Cardiac muscle cell (in vitro differentiated cells and primary cell): ENCODE data around the gene ZC3H13. TPM values are rescaled to one million over a fixed set of nuclear protein-coding genes. Genes with fewer than 3 reads are reported as not detected.

Source experiments
- DNase-seq, 2 donors: peaks; one replicate each; pipeline versions ENCODE4 v3.0.0 to v3.0.0-alpha.2; 2010 to 2017; ENCODE audit warnings: low read depth in 1 of 2, low spot score in 1 of 2
- H3K27ac ChIP-seq: fragments of 200-600 bp; sonication (generic); 2 replicates; pipeline ENCODE4 v1.5.1; 2016
- H3K27me3 ChIP-seq: fragments of 200-600 bp; sonication (generic); 2 replicates; pipeline ENCODE4 v1.6.0; 2016; ENCODE audit warnings: control low read depth
- H3K36me3 ChIP-seq: fragments of 200-600 bp; sonication (generic); 2 replicates; pipeline ENCODE4 v1.5.1; 2016; ENCODE audit warnings: control low read depth
- H3K4me1 ChIP-seq: fragments of 200-600 bp; sonication (generic); 2 replicates; pipeline ENCODE4 v1.8.1; 2017; ENCODE audit warnings: low read depth, mild to moderate bottlenecking, mixed run types
- H3K4me3 ChIP-seq: fragments of 200-600 bp; sonication (generic); 2 replicates; pipeline ENCODE4 v1.5.1; 2016; ENCODE audit warnings: mild to moderate bottlenecking
- H3K9me3 ChIP-seq: fragments of 200-600 bp; sonication (generic); 2 replicates; pipeline ENCODE4 v1.5.1; 2017; ENCODE audit warnings: low read depth, mild to moderate bottlenecking, control low read depth
- polyA plus RNA-seq: library from polyadenylated mRNA; unstranded; fragments of >200 nt; fragmentation: Nextera tagmentation; extraction: Ambion mirVana; gene quantifications from 2 replicates; pipeline ENCODE4 v1.2.1, GENCODE V29; 2016
- total RNA-seq: library from RNA; depleted of rRNA; stranded (reverse); fragments of >200 nt; gene quantifications from 2 replicates; pipeline ENCODE4 v1.2.3, GENCODE V29; 2016
- TF ChIP-seq, protein P1 (sequence below): IDR thresholded peaks from 2 replicates; pipeline ENCODE4 v1.5.1; 2012; ENCODE audit warnings: low read depth, mild to moderate bottlenecking, low read length

The ZC3H13 gene
- total and polyA plus RNA-seq, 2 experiments from 2014 or later = 20.0 to 55.2 TPM

DNA sequence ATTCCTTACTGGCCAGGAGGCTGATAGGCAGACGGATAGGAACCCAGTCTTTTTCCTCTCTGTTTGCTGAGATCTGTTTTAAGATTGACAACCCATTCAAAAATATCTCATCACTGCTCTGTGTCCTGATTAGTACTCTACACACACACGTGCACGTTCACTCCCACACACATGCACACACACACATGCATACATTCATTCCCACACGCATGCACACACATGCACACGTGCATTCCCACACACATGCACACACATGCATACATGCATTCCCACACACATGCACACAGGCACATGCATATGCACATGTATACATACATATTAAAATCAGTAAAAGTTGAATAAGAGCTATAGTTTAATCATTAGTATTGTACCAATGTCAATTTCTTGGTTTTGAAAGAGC is 120.4 kb downstream of the ZC3H13 start:
- Histone ChIP-seq H3K9me3 (no peaks in the 10 kb centered on the region), H3K36me3 (no peaks in the 10 kb centered on the region), H3K4me1 (no peaks in the 10 kb centered on the region), H3K4me3 (no peak overlapping the region), H3K27ac (no peak overlapping the region), H3K27me3 (no peaks in the 10 kb centered on the region)
- TF ChIP-seq, protein P1, sequence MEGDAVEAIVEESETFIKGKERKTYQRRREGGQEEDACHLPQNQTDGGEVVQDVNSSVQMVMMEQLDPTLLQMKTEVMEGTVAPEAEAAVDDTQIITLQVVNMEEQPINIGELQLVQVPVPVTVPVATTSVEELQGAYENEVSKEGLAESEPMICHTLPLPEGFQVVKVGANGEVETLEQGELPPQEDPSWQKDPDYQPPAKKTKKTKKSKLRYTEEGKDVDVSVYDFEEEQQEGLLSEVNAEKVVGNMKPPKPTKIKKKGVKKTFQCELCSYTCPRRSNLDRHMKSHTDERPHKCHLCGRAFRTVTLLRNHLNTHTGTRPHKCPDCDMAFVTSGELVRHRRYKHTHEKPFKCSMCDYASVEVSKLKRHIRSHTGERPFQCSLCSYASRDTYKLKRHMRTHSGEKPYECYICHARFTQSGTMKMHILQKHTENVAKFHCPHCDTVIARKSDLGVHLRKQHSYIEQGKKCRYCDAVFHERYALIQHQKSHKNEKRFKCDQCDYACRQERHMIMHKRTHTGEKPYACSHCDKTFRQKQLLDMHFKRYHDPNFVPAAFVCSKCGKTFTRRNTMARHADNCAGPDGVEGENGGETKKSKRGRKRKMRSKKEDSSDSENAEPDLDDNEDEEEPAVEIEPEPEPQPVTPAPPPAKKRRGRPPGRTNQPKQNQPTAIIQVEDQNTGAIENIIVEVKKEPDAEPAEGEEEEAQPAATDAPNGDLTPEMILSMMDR = no peak
- no peak for DNase-seq

DNA sequence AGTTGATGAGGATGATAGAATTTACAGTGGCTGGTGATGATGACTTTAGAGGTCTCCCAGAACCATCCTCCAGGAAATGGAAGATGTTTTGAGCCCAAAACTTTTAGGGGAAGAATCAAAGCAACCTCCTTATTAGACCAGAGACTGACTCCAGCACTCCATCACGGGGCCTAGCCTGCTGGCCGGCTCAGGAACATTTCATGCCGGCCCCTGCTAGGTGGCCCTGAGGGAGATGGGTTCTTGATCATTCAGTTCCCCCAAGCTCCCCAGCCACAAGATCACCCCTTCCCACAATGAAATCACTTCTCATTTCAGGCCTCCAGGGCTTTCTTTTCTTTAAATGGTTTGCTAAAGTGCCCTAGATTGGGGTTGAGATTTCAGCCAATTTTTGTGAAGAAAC is 121.3 kb downstream of the ZC3H13 start:
- TF ChIP-seq, protein P1 = no peak
- Histone ChIP-seq H3K4me1 (no peaks in the 10 kb centered on the region), H3K27ac (no peak overlapping the region), H3K27me3 (no peaks in the 10 kb centered on the region), H3K36me3 (no peaks in the 10 kb centered on the region), H3K4me3 (no peak overlapping the region), H3K9me3 (no peaks in the 10 kb centered on the region)
- DNase-seq = no peak

DNA sequence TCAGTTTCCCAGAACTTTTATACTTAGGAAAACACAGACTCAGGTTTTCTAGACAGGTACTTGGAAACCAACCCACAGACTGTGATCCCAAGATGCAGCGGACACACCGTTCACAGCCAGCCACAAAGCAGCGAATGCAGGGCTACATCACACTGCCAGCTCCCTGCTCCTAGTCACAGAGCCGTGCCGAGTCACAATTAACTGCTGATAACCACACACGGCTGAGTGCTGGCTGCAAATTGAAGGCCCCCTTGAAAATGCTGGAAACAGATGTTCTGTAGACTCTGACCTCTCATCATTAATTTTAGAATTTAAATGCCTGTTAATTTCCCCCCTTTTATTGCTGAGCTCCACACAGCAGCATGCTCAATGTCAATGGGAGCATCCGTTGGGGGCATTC is 122.4 kb downstream of the ZC3H13 start:
- H3K9me3 ChIP-seq = no peaks in the 10 kb centered on the region
- H3K27ac ChIP-seq = no peak overlapping the region
- H3K4me1 ChIP-seq = no peaks in the 10 kb centered on the region
- DNase-seq = no peak
- no peaks in the 10 kb centered on the region for H3K36me3 ChIP-seq
- no peaks in the 10 kb centered on the region for H3K27me3 ChIP-seq
- TF ChIP-seq, protein P1 = no peak
- H3K4me3 ChIP-seq = no peak overlapping the region

DNA sequence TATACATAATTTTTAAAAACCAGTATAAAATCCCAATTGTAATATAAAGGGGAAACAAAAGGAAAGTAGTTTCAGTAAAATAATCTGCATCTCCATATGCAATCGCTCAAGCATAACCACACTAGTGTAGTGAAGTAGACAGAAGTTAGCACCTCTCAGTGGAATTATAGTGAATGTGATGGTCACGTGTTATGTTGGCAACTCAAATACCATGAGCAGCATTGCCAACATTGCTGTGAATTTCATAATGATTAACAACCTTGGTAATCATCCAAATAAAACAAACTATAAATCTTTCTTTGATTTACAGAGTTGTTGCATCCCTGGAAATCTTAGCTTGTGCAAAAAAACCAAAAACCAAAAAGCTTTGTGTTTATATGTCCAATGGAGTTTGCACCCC is 123.7 kb downstream of the ZC3H13 start:
- peak in 1 of 2 donors; percentile 63 for DNase-seq
- Histone ChIP-seq H3K27ac (no peak overlapping the region), H3K4me1 (no peaks in the 10 kb centered on the region), H3K9me3 (no peaks in the 10 kb centered on the region), H3K27me3 (no peaks in the 10 kb centered on the region), H3K4me3 (no peak overlapping the region), H3K36me3 (no peaks in the 10 kb centered on the region)
- TF ChIP-seq, protein P1 = no peak

DNA sequence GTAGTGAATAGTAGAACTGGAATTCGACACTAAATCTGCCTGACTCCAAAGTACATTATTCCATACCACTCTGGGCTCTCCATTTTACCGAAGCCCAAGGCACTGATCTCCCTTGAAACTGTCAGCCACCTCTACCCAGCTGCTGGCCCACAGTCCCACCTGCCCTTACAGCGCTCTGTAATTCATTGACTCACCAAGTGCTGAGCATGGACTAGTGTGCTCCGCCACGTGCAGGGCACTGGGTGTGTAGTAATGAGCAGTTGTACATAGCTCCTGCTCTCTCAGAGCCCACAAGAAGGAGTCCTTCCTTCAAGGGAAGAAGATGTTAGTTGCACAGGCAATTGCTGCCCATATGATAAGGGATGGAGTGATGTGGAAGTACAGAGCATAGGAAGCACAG is 124.4 kb downstream of the ZC3H13 start:
- H3K4me3 ChIP-seq = no peak overlapping the region

More for the DNA sequence above, 124.4 kb downstream of the ZC3H13 start:
- no peak for DNase-seq
- H3K36me3 ChIP-seq = no peaks in the 10 kb centered on the region
- TF ChIP-seq, protein P1 = no peak
- no peaks in the 10 kb centered on the region for H3K9me3 ChIP-seq
- no peaks in the 10 kb centered on the region for H3K27me3 ChIP-seq
- no peak overlapping the region for H3K27ac ChIP-seq
- no peaks in the 10 kb centered on the region for H3K4me1 ChIP-seq
